HEK293 (cell line): ENCODE data around the gene ADD1.

Experiments
- CTCF ChIP-seq: fragments of 450-650 bp; formaldehyde crosslinking; IDR thresholded peaks from 2 replicates; pipeline ENCODE4 v1.5.1; 2016; ENCODE audit warnings: missing biosample characterization, missing genetic modification characterization
- KLF1 ChIP-seq: fragments of 450-650 bp; formaldehyde crosslinking; IDR thresholded peaks from 2 replicates; pipeline ENCODE4 v1.5.1; 2016; ENCODE audit warnings: missing biosample characterization, missing genetic modification characterization
- ZNF274 ChIP-seq, 2 experiments: fragments of 200-500 bp in 1 of 2; fragments of 450-650 bp in 1 of 2; sonication (Bioruptor generic) in 1 of 2; formaldehyde crosslinking in 1 of 2; IDR thresholded peaks; 2 replicates each; pipeline versions ENCODE4 v1.5.1 to v1.6.1; 2014 to 2016; ENCODE audit warnings: borderline replicate concordance in 1 of 2, inconsistent platforms in 1 of 2, low read length in 1 of 2, missing biosample characterization in 1 of 2, missing genetic modification characterization in 1 of 2
- ZNF37A ChIP-seq: fragments of 450-650 bp; IDR thresholded peaks from 2 replicates; pipeline ENCODE4 v1.5.1; 2018; ENCODE audit warnings: missing biosample characterization, missing genetic modification characterization
- ZNF449 ChIP-seq: fragments of 450-650 bp; formaldehyde crosslinking; IDR thresholded peaks from 2 replicates; pipeline ENCODE4 v1.5.1; 2017; ENCODE audit warnings: missing biosample characterization, mild to moderate bottlenecking, missing genetic modification characterization, moderate library complexity
- ZNF629 ChIP-seq: fragments of 450-650 bp; formaldehyde crosslinking; IDR thresholded peaks from 2 replicates; pipeline ENCODE4 v1.5.1; 2017; ENCODE audit warnings: missing biosample characterization, missing genetic modification characterization
- ZNF747 ChIP-seq: fragments of 450-650 bp; formaldehyde crosslinking; IDR thresholded peaks from 2 replicates; pipeline ENCODE4 v1.5.1; 2016; ENCODE audit warnings: missing biosample characterization, missing genetic modification characterization

- TF ChIP-seq CTCF (tag by site-specific recombination) (no peak), ZNF747 (no peak), ZNF37A (no peak), ZNF274 (IDR thresholded peaks at IDR 0.05; ENCODE audit: low read length) (no peak), ZNF274 (tag by site-specific recombination; IDR thresholded peaks at IDR 0.05; ENCODE audit: borderline replicate concordance) (no peak), KLF1 (no peak), ZNF449 (tag by site-specific recombination) (no peak), ZNF629 (no peak)
These were observed 35.4 kb downstream of the ADD1 start for GRCh38 chr4:2879026-2879425.
